RKO (cell line): ENCODE measurements around the gene CARD11.
"Not testable (repeated sequence)": the region's sequence is repeated elsewhere in the genome, so short reads cannot be mapped to it uniquely, and the experiment has no call there.

Experiments used
- DNase-seq: peaks from one replicate; pipeline ENCODE4 v3.0.0-alpha.2; 2016; ENCODE audit warnings: low spot score

The CARD11 gene

GRCh38 chr7:2964208-2964607 lies 79.5 kb downstream of the CARD11 start:
- DNase-seq: no peak

DNA sequence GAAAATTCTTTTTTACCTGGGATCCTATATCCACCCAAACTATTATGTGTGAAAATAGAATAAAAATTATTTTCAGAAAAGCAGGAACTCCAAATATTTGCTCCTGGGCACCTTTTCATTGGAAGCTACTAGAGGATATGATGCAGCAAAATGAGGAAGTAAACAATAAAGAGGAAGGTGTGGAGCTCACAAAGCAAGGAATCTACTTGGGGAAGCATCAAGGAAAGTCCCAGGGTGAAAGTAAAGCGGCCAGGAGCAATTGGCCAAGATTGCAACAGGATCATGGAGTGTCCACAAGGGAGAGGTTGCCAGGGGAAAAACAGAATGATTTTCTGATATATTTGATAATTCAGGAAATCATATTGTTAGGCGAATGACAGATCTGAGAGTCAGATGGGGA lies 80.8 kb downstream of the CARD11 start:
- DNase-seq: no peak

DNA sequence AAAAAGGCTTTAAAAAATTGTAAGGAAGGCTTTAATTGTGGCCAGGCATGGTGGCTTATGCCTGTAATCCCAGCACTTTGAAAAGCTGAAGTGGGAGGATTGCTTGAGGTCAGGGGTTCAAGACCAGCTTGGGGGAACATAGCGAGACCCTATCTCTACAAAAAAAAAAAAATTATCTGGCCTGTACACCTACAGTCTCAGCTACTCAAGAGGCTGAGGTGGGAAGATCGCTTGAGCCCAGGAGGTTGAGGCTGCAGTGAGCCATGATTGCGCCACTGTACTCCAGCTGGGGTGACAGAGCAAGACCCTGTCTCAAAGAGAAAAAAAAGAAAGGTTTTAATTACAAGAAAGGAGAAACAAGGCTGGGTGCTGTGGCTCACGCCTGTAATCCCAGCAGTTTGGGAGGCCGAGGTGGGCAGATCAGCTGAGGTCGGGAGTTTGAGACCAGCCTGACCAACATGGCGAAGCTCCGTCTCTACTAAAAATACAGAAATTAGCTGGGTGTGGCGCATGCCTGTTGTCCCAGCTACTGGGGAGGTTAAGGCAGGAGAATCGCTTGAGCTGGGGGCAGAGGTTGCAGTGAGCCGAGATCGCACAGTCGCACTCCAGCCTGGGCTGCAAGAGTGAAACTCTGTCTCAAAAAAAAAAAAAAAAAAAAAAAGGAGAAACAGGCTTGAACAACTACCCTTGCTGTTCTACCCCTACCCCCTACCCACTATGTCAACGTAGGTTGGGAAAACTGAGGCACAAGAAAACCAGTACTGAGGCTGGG lies 83.7 kb downstream of the CARD11 start:
- no peak for DNase-seq

DNA sequence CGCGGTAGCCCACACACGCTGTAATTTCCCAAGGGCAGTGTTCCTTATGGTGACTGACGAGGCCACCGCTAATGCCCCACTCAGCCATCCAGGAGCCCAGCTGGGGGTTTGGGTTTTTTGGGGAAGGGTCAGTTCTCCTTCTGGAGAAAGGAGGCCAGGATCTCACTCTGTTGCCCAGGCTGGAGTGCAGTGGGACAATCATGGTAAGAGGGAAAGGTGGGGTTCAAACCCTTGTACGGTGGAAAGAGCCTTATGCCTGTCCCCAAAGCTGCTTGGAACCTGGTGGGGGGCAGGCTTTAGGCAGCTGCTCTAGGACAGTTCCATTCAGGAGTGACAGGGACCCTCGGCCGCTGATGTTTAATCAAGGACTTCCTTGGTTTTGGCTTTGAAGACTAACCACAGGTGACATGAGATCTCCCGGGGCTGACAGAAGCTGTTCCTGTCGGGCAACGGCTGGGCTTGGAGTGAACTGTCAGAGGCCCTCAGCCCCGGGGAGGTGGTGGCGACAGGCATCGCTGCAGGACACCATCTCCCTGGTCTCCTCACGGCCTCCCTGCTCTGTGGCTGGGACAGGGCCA lies 84.5 kb downstream of the CARD11 start:
- DNase-seq: no peak

- DNase-seq: no peak
These were observed 85.1 kb downstream of the CARD11 start for GRCh38 chr7:2958416-2959102.

DNA sequence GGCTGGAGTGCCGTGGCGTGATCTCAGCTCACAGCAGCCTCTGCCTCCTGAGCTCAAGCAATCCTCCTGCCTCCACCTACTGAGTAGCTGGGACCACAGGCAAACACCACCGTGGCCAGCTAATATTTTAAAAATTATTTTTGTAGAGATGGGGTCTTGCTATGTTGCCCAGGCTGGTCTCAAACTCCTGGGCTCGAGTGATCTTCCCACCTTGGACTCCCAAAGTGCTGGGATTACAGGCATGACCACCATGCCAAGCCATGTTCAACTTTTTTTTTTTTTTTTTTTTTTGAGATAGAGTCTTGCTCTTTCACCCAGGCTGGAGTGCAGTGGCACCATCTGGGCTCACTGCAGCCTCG lies 86.3 kb downstream of the CARD11 start:
- DNase-seq: not testable (repeated sequence)

DNA sequence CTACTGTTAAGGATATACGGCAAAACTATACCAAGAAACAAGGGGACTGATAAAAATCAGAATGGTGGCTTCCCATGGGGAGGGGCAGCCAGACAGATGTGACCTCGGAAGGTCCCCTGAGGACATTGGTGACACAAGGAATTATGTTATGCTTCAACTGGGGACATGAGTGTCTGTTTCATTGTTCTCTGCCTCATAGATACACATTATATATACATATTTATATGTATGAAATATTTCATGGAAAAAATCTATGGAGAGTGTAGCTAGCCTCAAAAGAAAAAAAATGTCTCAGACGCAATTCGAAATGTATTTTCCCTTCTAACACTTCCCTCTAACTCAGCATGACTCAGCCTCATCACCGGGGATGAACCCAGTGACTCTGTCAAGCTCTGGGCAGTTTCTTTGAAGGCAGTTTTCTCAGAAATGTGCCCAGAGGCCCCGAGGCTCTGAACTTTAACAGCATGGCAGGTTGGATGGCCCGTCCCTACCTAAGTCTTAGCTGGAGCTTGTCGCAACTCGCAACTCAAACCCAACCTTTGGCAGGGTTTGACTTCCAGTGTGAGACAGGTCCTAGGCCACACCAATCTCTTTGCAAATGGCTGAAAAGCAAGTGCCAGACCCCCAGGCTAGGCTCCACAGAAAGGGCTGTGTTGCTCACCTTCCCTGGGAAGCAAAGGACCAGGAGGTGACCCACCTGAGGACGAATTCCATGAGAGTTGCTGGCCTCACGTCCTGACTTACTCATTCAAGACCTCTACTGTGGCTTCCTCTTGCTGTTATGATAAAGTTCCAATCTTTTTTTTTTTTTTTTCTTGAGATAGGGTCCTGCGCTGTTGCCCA lies 86.9 kb downstream of the CARD11 start:
- DNase-seq: peak; percentile 64

- DNase-seq: no peak
These were observed 87.6 kb downstream of the CARD11 start for GRCh38 chr7:2956076-2956475.

DNA sequence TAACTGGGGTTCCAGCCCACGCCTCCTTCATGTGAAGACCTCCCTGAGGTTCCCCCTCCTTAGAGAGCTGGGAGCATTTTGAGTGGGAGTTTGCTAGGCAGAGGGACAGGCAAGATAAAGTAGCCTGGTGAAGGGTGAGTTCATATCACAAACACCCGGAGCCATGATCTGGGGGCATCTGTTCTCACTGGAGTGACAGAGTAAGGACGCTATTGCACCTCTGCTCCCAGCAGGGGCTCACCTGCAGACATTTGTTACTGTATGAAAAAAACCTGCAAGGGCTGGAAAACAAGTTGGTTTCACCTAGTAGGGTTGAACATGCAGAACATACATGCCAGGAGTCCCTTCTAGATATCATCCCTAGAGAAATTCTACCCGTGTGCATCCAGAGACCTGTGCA lies 88.4 kb downstream of the CARD11 start:
- no peak for DNase-seq

GRCh38 chr7:2954433-2954853 lies 89.2 kb downstream of the CARD11 start:
- no peak for DNase-seq

- no peak for DNase-seq
These were observed 89.9 kb downstream of the CARD11 start for GRCh38 chr7:2953588-2954407.

DNA sequence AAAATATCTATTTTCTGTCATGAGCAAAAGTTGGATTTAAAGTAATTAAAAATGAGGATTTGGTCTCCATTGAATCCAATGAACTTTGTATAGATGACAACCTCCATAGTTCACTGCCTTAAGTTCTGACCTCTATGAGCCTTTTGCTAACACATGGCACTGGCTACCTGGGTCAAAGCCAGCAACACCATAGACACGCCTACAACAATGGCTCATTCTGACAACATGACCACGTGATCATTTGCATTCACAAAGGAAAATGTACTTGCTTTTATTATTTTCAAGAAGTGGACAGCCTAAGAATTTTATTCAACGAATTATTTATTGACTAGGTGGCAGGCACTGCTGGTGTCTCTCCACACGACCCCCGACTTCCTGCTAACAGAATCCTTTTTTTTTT lies 90.6 kb downstream of the CARD11 start:
- peak; percentile 15 for DNase-seq

DNA sequence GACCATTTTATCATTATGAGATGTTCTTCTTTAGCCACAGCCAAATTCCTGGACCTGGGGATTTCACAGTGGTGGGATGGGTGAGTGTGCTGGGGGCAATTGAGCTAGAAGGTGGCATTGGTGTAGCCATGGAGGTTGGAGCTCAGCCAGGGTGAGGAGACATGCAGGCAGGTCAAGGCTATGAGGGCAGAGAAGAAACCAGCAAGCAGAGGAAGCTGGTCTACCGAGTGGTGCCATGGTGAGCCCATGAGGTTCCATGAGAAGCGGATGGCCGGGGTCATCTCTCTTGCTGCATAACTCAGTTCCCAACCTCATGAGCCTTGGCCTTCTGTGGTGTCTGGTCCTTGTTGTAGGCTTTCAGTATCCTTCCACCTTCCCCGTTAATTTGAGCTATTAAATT lies 91.4 kb downstream of the CARD11 start:
- no peak for DNase-seq

GRCh38 chr7:2950578-2950977 lies 93.1 kb downstream of the CARD11 start:
- DNase-seq: no peak

GRCh38 chr7:2948749-2949148 lies 94.9 kb downstream of the CARD11 start:
- DNase-seq: no peak

GRCh38 chr7:2947058-2947780 lies 96.4 kb downstream of the CARD11 start:
- DNase-seq: no peak

GRCh38 chr7:2945171-2945570 lies 98.5 kb downstream of the CARD11 start:
- no peak for DNase-seq

DNA sequence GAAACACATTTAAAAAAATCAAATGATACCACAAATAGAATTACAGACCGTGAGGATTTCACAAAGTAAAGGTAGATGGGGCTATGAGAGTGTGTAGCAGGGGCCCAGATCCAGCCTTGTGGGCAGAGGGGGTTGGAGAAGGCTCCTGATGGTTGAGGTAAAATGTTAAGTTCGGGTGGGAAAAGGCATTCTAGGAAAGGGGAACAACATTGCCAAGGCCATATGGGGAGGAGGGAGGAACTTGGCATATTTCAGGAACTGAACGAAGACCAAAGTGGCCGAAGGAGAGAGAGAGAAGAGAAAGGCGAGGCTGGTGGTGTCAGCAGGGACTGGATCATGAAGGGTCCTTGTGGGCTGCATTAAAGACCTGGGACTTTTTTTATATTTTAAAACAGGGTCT lies 98.9 kb downstream of the CARD11 start:
- no peak for DNase-seq

- no peak for DNase-seq
These were observed 99.6 kb downstream of the CARD11 start for GRCh38 chr7:2943851-2944601.

DNA sequence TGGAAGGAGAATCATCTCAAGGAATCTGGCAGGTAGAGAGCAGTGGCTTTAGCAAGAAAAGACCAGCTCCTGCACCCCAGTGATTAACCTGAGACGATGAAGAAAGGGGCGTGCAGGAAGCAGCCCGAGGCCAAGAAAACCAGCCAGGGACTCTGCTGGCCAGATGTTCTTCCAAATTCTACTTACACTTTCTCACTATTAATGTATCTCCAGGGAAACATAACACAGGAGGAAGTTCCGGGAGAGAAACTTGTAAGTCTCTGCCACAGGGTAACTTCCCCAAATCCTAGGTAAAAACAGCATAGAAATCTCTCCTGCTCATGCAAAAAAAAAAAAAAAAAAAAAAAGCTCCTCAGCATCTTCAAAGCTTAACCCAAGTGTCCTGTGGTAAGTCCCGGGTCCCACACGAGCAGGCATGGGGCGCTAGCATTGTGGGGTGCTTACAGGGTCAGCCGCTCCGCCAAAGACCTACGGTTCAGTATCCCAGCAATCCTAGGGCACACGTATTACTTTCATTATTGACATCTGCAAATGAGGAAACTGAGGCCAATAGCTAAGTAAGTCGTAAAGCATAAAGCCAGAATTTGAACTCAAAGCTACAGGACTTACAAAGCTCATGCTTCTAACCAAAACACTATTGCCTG lies 102.3 kb downstream of the CARD11 start:
- no peak for DNase-seq
